Activated T-cell treated with anti-CD3 and anti-CD28 coated beads, Interleukin-2, amount 50 U/mL, for 24 hours (primary cell): ENCODE data around the gene SWSAP1.
"Not testable (repeated sequence)": the region's sequence is repeated elsewhere in the genome, so short reads cannot be mapped to it uniquely, and the experiment has no call there.

Source experiments
- DNase-seq: peaks from one replicate; pipeline ENCODE4 v3.0.0-alpha.2; 2020
- H3K27ac Mint-ChIP-seq: 2 replicates; pipeline ENCODE4 v1.8.0; 2020; ENCODE audit warnings: mild to moderate bottlenecking, mixed read lengths
- H3K27me3 Mint-ChIP-seq: 2 replicates; pipeline ENCODE4 v1.8.0; 2020; ENCODE audit warnings: mixed read lengths
- H3K36me3 Mint-ChIP-seq: 2 replicates; pipeline ENCODE4 v1.8.0; 2020; ENCODE audit warnings: low read depth, mixed read lengths
- H3K4me1 Mint-ChIP-seq: 2 replicates; pipeline ENCODE4 v1.8.0; 2020; ENCODE audit warnings: low read depth, mixed read lengths
- H3K4me3 Mint-ChIP-seq: 2 replicates; pipeline ENCODE4 v1.8.0; 2020; ENCODE audit warnings: mild to moderate bottlenecking, moderate library complexity, mixed read lengths
- H3K9me3 Mint-ChIP-seq: 2 replicates; pipeline ENCODE4 v1.8.0; 2020; ENCODE audit warnings: mixed read lengths

Gene SWSAP1

DNA sequence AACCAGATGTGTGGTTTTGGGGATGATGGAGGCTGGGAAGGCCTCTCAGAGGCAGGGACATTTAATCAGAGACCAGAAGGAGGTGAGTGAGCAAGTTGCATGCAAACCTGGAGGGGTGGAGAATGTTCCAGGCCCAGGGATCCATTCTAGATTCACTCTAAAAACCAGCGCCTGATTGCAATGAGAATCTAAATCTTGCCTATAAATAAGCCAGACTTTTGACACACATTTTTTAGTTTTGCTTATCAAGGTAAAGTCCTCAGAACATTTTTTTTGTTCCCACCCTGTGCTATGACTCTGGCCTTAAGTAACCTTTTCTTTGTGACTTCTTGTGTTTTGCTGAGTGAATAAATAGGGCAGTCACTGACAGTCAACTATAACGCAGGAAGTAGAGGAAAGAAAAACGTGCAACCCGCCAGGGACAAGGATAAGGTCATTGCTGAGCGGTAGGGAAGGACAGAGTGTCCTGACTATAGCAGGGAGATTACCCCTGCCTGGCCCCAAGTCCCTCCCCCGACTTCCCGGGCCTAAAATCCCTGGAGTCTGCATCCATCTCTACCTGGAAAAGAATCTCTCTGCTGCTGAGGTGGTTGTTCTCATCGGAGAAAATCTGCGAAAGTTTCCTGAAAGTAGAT, 30.2 kb downstream of the SWSAP1 start:
- Mint-ChIP-seq H3K27me3 (peaks cover 23% of the 10 kb centered on the region), H3K36me3 (no peaks in the 10 kb centered on the region), H3K4me3 (no peak overlapping the region), H3K4me1 (no peaks in the 10 kb centered on the region), H3K27ac (no peak overlapping the region), H3K9me3 (no peaks in the 10 kb centered on the region)
- no peak for DNase-seq

DNA sequence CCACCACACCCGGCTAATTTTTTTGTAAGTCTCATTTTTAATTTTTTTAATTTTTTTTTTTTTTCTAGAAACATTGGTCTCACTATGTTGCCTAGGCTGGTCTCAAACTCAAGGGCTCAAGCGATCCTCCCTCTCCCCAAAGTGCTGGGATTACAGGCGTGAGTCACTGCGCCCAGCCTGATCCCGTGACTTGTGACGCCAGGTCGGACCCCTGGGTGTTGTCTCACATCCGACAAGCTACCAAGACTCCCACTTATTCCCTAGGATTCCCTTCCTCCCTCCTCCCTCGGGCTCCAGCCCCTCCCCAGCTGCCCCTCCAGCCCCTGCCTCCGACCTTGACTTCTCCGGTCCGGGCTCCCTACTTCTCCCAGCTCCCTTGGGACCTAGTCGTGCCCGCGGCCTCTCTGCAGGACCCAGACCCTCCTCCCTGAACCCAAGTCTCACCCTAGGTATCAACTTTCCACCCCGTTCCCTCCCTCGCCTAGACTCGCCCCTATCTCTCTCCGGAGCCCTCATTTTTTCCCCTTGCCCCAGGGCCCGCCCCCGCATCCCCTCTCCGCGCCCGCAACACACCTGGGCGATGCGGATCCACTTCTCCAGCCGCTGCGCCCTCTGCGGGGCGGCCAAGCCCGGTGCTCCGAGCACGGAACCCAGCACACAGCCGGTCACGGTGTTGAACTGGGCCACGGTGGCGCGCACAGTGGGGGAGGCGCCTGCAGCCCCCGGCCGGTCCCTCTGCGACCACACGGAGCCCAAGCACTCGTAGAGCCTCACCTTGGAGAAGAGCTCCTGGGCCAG, 31.6 kb downstream of the SWSAP1 start:
- Mint-ChIP-seq H3K27ac (no peak overlapping the region), H3K27me3 (peaks cover 24% of the 10 kb centered on the region), H3K36me3 (no peaks in the 10 kb centered on the region), H3K9me3 (no peaks in the 10 kb centered on the region), H3K4me3 (no peak overlapping the region), H3K4me1 (no peaks in the 10 kb centered on the region)
- peak; percentile 57 for DNase-seq

- not testable (repeated sequence) for H3K4me3 Mint-ChIP-seq, H3K36me3 Mint-ChIP-seq, DNase-seq, H3K9me3 Mint-ChIP-seq, H3K27ac Mint-ChIP-seq, H3K4me1 Mint-ChIP-seq
- peaks cover 26% of the 10 kb centered on the region for H3K27me3 Mint-ChIP-seq
Observed at GRCh38 chr19:11406703-11407236, 32.3 kb downstream of the SWSAP1 start.

GRCh38 chr19:11408591-11408990, 34.1 kb downstream of the SWSAP1 start:
- Mint-ChIP-seq H3K4me3 (no peak overlapping the region), H3K27ac (no peak overlapping the region), H3K36me3 (no peaks in the 10 kb centered on the region), H3K4me1 (no peaks in the 10 kb centered on the region), H3K9me3 (no peaks in the 10 kb centered on the region), H3K27me3 (peaks cover 29% of the 10 kb centered on the region)
- DNase-seq, result no peak

DNA sequence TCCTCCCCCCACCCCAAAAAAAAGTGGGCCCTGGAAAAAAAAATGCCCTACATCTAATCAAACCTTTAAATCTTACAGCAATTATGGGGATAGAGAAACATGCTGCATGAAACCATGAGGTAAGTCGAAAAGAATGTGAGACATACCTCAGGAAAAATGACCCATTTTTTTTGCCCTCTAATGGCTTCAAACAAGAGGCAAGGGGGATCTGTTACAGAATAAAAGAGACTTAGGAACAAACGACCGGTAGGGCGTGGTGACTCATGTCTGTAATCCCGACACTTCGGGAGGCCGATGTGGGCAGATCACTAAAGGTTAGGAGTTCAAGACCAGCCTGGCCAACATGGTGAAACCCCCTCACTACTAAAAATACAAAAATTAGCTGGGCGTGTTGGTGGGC, 36.2 kb downstream of the SWSAP1 start:
- H3K27me3 Mint-ChIP-seq, result peaks cover 29% of the 10 kb centered on the region
- no peaks in the 10 kb centered on the region for H3K36me3 Mint-ChIP-seq
- no peaks in the 10 kb centered on the region for H3K9me3 Mint-ChIP-seq
- H3K27ac Mint-ChIP-seq, result no peak overlapping the region
- no peak overlapping the region for H3K4me3 Mint-ChIP-seq
- no peaks in the 10 kb centered on the region for H3K4me1 Mint-ChIP-seq
- no peak for DNase-seq

- Mint-ChIP-seq H3K4me3 (no peak overlapping the region), H3K27me3 (peaks cover 38% of the 10 kb centered on the region), H3K4me1 (peaks cover 6% of the 10 kb centered on the region), H3K36me3 (no peaks in the 10 kb centered on the region), H3K27ac (no peak overlapping the region), H3K9me3 (no peaks in the 10 kb centered on the region)
- no peak for DNase-seq
Observed at GRCh38 chr19:11414544-11414943, 40.1 kb downstream of the SWSAP1 start.

DNA sequence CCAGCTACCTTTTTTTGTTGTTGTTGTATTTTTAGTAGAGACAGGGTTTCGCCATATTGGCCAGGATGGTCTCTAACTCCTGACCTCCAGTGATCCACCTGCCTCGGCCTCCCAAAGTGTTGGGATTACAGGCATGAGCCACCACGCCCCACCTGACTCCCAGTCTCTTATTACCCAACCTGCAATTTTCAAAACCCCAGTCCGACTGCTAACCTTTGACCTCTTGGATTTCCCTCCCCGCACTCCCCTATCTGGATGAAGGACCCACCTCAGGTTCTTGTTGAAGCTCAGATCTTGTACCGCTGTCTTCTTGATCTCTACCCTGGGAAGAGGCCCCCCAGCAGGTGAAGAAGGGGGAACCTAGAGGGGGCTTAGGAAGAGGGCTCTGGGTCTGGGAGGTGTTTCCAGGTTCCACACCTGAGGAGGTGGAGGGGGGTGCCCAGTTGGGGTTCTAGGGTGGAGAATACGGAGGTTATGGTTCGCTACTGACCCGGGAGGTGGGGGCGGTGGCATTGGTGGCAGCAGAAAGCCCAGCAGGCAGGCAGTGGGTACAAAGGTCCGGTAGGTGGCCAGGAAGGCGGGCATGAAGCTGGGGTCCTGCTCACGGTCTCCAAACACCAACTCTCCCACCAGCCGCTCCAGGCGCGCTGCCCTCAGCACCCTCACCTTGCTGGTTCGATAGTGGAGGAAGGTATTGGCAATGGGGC, 42.0 kb downstream of the SWSAP1 start:
- H3K4me1 Mint-ChIP-seq, result peaks cover 18% of the 10 kb centered on the region
- H3K27ac Mint-ChIP-seq, result no peak overlapping the region
- no peak for DNase-seq
- H3K36me3 Mint-ChIP-seq, result no peaks in the 10 kb centered on the region
- H3K4me3 Mint-ChIP-seq, result no peak overlapping the region
- H3K27me3 Mint-ChIP-seq, result peaks cover 52% of the 10 kb centered on the region
- no peaks in the 10 kb centered on the region for H3K9me3 Mint-ChIP-seq

GRCh38 chr19:11418094-11418548, 43.7 kb downstream of the SWSAP1 start:
- no peak overlapping the region for H3K4me3 Mint-ChIP-seq
- no peaks in the 10 kb centered on the region for H3K36me3 Mint-ChIP-seq
- H3K27me3 Mint-ChIP-seq, result peaks cover 62% of the 10 kb centered on the region
- no peaks in the 10 kb centered on the region for H3K9me3 Mint-ChIP-seq
- no peak overlapping the region for H3K27ac Mint-ChIP-seq
- DNase-seq, result no peak
- peaks cover 34% of the 10 kb centered on the region for H3K4me1 Mint-ChIP-seq

GRCh38 chr19:11418549-11419506, 44.4 kb downstream of the SWSAP1 start, which contains the start of gene RGL3:
Gene RGL3, minus strand, starts transcription at chr19:11419314. Its CDS starts 36 bp downstream, at chr19:11419278.
- Mint-ChIP-seq H3K9me3 (no peaks in the 10 kb centered on the region), H3K27ac (no peak within 1 kb of the TSS), H3K4me3 (no peak within 1 kb of the TSS), H3K27me3 (peaks cover 69% of the 10 kb centered on the region), H3K4me1 (peaks cover 41% of the 10 kb centered on the region), H3K36me3 (no peaks in the 10 kb centered on the region)
- DNase-seq, result no peak

DNA sequence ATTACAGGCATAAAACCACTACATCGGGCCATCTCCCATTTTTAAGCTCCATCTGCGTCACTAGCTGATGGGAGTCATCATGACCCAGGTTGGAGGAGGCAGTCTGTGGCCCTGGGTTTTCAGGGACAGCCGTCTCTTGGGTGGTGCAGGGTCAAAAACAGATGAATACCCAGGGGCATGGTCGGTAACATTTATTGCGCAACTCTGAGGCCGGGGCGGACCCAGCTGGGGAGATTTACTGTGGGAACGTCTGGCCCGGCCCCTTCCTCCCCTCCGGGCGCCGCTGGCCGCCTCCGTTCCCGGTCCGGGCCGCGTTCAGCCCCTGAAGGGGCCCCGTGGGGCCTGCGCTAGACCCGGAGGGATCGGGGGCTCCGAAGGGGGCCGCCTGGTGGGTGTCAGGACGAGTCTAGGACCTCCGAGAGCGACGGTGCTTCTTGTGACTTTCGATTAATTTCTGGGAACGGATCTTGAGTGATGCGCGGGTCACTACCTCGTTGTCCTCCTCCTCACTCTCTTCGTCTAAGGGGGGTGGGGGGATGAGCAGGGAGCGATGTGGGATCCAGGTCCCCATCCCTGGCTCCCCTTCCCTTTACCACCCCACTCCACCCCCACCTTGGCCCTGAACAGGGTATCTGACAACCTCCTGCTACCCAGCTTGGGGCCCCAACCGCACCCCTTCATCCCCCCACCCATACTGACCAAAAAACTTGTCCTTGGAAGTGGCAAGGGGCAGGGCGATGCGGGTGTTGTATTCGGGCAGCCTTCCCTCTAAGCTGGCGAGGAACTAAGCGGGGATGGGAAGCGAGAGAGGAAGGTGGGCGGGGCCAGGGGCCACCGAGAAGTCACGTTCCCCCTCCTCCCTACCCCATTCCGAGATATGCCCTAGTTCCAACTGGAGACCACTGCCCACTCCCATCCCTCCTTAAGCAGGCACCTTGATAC, 46.2 kb downstream of the SWSAP1 start:
- Mint-ChIP-seq H3K27me3 (peaks cover 74% of the 10 kb centered on the region), H3K9me3 (no peaks in the 10 kb centered on the region), H3K36me3 (no peaks in the 10 kb centered on the region), H3K27ac (no peak overlapping the region), H3K4me3 (peak overlapping the region; percentile 30), H3K4me1 (peaks cover 44% of the 10 kb centered on the region)
- DNase-seq, result peak; percentile 38

GRCh38 chr19:11421371-11422098, 47.1 kb downstream of the SWSAP1 start:
- peak; percentile 68 for DNase-seq
- Mint-ChIP-seq H3K4me1 (peaks cover 44% of the 10 kb centered on the region), H3K9me3 (no peaks in the 10 kb centered on the region), H3K36me3 (no peaks in the 10 kb centered on the region), H3K27me3 (peaks cover 70% of the 10 kb centered on the region), H3K4me3 (peak overlapping the region; percentile 54), H3K27ac (no peak overlapping the region)

DNA sequence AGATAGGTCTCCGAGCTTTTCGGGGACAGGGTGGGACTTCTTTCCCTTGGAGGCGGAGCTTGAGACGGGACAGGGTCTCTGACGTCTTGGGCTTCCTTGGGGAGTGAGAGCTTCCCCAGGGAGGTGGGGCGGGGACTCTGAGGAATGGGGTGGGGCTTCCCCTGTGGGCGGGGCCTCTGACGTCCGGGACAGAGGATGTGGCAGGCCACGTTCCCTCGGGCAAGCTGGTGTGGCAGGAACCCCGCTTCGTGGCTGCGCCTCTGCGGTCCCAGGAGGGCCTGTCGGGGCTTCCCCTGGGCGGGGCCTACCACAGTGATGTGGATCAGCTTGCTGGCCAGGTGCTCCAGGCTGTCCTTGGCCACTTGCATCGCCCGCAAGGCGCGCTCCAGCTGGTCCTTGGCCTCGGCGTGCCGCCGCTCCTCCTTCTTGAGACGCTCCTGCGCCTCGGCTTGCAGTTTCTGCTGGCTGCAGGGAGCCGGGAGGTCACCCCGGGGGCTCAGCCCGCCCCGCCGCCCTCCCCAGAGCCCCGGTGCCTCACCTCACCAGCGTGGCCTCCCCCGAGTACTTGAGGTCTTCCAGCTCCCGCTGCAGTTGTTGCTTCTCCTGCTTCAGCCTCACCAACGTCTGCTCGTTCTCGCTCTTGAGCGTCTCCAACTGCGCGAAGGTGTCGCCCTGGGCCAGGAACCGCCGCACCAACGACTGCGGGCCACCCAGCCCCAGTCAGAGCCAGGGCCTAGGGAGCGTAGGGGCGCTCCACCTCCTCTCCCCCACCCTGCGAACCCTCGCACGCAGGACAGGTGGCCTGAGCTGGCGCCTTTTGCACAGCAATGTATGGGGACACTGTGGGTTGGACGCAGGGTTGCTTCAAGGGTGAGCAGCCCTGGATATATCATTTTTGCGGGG, 47.9 kb downstream of the SWSAP1 start:
- peak overlapping the region; percentile 54 for H3K4me3 Mint-ChIP-seq
- H3K27ac Mint-ChIP-seq, result no peak overlapping the region
- no peaks in the 10 kb centered on the region for H3K36me3 Mint-ChIP-seq
- peak; percentile 78 for DNase-seq
- H3K27me3 Mint-ChIP-seq, result peaks cover 64% of the 10 kb centered on the region
- peaks cover 44% of the 10 kb centered on the region for H3K4me1 Mint-ChIP-seq
- H3K9me3 Mint-ChIP-seq, result no peaks in the 10 kb centered on the region
